Stomach (tissue), 4 donors: ENCODE results near the gene PLCB4.

Source experiments
- CTCF ChIP-seq, 7 experiments: fragments of 450-650 bp in 4 of 7; fragments of 200-600 bp in 3 of 7; sonication (generic) in 3 of 7; IDR thresholded peaks; one replicate each; pipeline ENCODE4 v1.5.1; 2016 to 2019; ENCODE audit warnings: antibody characterized with exemption in 7 of 7, control low read depth in 2 of 7, mild to moderate bottlenecking in 1 of 7
- POLR2AphosphoS5 ChIP-seq, 3 donors: sonication (generic); formaldehyde crosslinking; IDR thresholded peaks; one replicate each; pipeline ENCODE4 v1.6.1; 2016; ENCODE audit warnings: antibody characterized with exemption in 3 of 3

DNA sequence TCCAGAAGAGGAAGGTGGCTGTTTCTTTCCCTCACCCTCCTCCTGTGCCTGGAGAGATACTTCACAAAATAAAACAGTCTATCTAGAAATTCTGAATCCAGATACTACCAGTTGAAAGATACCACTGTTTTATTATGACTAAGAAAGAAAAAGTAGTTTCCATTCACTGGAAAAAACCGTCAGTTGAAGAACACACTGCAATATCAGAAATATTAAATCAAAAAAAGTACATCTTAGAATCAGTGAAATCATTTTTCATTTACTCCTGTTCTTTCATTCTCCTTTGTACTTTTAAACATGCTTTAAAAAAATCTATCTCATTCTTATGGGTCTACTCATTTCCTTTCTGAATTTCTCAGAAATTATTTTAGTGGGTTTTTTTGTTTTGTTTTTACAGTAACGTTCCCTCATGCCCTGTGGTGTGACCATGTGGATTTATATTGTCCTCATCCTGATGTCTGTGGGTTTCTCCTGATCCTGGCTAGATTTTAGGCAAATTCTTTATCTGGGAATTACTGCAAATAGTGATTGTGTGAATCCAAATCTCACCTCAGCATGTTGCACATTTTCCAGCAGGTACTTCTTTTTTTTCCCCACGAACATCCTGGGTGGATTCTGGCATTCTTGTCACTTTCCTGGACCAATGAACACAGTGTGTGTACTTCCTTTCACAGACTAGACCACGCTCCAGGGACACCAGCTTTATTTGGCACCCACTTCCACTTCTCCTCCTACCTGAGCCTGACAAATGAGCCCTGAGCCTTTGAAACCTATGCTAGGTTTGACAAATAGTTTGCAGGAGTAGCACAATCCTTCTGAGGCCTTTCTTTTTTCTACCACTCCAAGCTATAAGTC is 331.5 kb downstream of the PLCB4 start:
- TF ChIP-seq CTCF (IDR thresholded peaks at IDR 0.05) (no peak), POLR2AphosphoS5 (IDR thresholded peaks at IDR 0.05) (no peak)
